HG03175 (cell line): ENCODE results near the gene TTYH3.

Experiments used
- ATAC-seq: cut with Tn5 transposase; IDR thresholded peaks from one replicate; pipeline ENCODE4 v1.9.1; 2021; ENCODE audit warnings: mild to moderate bottlenecking, moderate library complexity; ENCODE audit not compliant: unreplicated experiment

The TTYH3 gene

DNA sequence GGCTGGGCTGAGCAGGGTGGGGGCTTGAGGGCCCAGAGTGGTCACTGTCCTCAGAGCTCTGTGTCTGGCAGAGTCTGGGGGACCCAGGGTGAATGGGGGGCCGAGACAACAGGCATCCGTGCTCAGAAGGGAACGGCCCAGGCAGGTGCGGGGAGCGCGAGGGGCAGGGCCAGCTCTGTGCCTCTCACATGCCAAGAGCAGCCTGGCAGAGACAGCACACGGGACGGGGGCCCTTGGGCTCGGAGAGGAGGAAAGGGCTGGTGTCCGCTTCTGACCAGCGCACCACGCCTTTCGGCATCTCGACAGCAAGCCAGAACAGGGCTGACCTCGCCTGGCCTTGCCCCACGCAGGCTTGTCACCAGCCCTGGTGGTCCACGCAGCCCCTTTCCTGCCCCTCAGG lies 69.6 kb downstream of the TTYH3 start:
- no peak for ATAC-seq

DNA sequence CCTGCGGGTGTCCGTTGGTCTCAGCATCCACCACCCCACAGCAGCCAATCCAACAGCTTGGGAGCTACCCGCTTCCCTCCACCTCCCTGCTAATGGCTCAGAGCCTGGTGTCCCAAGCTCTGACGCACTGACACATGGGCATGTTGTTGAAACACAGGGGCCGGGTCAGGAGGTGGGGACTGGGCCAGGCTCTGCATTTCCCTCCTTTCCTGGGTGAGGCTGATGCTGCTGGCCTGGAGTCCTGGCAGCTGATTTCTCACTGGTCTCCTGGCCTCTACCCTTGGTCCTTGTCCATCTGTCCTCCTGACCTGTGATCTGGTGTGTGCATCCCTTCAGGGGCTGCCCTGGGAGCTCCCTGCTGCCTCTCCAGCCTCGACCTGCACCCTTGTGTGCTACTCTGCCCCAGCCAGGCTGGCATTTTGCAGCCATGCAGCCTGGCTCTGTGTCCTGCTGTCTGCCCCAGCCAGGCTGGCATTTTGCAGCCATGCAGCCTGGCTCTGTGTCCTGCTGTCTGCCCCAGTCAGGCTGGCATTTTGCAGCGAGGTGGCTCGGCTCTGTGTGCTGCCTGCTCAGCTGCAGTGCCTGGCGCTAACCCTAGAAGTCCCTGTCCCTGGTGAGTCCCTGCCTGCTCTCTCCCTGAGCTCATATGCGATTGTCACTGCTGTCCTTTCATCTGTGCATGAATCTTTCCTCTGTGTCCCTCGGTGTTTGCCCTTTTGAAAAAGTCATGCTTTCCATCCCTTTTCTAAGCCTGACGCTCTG lies 70.2 kb downstream of the TTYH3 start:
- no peak for ATAC-seq

DNA sequence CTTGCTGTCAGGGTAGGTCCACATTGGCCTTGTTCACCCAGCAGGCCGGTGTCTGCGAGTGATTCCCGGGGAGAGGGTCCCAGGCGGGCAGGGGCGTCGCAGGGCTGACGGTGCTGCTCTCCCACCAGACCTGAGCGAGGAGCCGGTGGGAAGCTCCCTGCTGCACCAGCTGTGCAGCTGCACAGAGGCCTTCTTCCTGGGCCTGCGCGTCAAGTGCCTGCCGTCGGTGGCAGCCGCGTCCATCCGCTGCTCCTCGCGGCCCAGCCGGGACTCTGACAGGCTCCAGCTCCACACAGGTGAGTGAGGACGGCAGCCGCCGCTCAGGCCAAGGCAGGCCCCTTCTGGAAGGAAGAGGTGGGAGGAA lies 70.8 kb downstream of the TTYH3 start:
- no peak for ATAC-seq

DNA sequence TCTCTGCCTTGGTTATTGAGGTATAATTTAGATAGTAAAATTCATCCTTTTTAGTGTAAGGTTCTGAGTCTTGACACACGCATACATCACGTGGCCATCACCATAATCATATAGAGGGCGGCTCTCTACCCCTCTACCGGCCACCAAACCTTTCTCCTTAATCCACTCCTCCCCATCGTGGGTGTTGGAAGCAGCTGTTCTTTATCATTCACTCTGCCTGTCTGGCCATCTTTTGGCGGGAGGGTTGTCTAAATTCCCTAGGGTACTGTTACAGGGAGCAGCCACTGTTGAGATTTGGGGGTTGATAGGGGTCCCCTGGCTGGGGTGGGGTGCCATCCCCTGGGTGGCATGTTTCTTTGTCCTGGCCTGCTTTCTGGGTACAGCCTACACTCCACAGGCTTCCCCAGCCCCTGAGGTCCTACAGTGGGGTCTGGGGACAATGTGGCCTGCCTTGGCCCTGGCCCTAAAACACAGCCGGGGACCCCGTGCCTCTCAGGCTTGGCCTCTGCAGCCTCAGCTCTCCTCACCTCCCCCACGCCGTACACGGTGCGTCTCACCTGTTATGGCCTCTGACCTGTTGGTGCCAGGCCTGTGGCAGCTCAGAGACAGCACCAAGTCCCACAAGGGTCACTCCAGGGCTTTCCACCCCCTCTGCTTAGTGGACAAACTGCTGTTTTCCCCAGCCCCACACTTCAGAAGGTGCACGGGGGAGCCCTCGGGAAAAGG lies 73.7 kb downstream of the TTYH3 start:
- ATAC-seq, result no peak

- ATAC-seq, result no peak
Observed at GRCh38 chr7:2706685-2707126, 74.9 kb downstream of the TTYH3 start.

DNA sequence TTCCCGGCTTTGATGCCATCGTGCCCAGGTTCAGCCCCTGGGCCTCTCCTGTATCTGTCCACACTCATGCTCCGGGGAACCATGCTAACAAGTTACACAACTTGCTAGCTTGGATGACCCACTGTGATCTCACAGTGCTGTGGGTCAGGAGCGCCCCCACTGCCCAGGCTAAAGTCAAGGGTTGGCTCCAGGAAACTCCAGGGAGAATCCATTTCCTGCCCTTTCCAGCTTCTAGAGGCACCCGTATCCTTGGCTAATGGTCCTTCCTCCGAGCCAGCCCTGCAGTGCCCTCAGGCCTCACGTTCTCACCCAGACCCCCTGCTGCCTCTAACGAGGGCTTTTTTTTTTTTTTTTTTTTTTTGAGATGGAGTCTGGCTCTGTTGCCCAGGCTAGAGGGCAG lies 75.7 kb downstream of the TTYH3 start:
- no peak for ATAC-seq

DNA sequence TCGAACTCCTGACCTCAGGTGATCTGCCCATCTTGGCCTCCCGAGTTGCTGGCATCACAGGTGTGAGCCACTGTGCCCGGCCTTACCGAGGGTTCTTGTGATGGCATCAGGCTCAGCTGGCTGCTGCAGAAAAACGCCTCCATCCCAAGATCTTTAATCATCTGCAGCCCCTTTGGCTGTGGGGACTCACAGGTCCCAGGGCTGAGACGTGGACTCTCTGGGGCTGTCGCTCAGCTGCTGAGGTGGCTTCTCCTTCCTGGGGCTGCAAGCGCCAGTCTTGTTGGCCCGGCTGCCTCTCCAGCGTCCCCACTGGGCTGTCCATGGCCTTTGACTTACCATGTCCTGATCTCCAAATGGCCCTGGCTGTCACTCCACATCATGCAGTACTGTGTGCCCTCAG lies 76.3 kb downstream of the TTYH3 start:
- no peak for ATAC-seq

- ATAC-seq, result no peak
Observed at GRCh38 chr7:2708547-2709310, 76.9 kb downstream of the TTYH3 start.

- ATAC-seq, result peak; percentile 85
Observed at GRCh38 chr7:2709553-2710285, 77.9 kb downstream of the TTYH3 start.

DNA sequence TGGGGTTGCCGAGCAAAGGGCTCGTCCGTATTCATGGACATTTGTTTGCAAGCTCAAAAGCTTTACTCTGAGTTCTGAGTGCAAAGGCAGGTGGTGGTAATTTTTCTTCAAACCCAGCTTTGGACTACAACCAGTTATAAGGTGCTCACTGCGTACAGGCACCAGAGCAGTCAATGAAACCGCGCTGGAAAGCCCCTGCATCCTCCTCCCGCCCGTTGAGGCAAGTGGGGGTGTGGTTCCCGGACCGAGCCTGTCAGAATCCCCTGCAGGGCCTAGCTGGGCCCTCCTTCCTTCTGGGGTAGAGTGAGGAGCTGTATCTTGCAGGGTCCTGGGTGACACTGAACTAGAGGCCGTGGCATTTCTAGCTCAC lies 78.5 kb downstream of the TTYH3 start:
- ATAC-seq, result peak; percentile 38

GRCh38 chr7:2710901-2711551 lies 79.2 kb downstream of the TTYH3 start:
- ATAC-seq, result peak; percentile 29

- ATAC-seq, result no peak
Observed at GRCh38 chr7:2711895-2712675, 80.3 kb downstream of the TTYH3 start.

DNA sequence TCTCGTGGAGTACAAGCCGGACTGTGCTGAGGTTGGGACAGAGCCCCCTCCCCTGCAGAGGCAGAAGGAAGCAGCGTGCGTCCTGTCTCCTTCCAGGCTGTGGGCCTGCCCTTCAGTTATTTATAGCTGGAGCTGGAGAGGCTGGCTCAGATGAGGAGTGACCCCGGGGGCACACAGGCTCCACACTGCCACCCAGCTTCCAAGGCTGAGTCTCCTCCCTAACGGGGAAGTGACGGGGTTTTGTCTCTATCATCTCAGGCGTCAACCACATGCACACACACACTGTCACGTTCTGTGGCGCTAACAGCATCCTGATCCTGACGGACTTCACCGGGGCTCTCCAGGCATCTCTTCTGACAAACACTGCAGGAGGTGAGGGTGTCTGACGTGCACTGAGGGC lies 81.6 kb downstream of the TTYH3 start:
- no peak for ATAC-seq

- ATAC-seq, result no peak
Observed at GRCh38 chr7:2713978-2714377, 82.2 kb downstream of the TTYH3 start.
